ENCODE results near the gene ITGA5.

DNA sequence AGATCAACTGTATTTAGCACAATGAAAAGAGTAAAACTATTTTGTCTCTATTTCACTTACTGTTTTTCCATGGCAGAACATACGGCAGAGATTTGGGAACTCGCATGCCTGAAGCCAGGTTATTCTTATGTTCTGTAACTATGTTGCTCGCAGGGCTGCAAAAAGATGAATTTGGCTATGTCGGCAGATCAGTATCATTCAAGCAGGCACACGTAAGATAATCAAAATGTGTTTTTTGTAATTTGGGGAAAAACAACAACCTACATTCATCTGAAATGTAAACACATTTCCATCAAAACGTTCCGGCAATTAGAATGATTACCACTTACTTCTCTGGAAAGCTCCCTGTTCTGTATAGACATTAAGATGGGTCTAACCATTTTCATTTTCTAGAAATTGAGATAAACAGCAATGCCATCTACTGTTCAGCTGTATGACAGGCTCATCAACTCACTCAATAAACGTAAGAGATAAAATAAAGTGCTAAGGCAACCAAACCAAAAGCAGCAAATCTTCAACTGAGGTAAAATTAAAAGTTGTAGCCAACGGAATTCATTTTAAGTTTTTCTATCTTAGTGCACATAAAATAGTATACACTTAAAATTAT, 41.4 kb upstream of the ITGA5 start:
- TF ChIP-seq CTCF (IDR thresholded peaks at IDR 0.05) (peak; percentile 7; the same call in 1 of the 2 replicates), REST (IDR thresholded peaks at IDR 0.05; ENCODE audit: insufficient read depth in 1 of 2, low read depth in 2 of 2, low read length in 1 of 2) (no peak), TCF7L2 (IDR thresholded peaks at IDR 0.05; ENCODE audit: low read depth, low read length) (no peak), SIN3A (IDR thresholded peaks at IDR 0.05; ENCODE audit: borderline replicate concordance, insufficient read depth, low read depth, low read length) (no peak), POLR2AphosphoS5 (IDR thresholded peaks at IDR 0.05; ENCODE audit: low read depth, low read length) (no peak)

All from Panc1 (cell line).